ENCODE results near the gene SLCO2B1. TPM values are rescaled to one million over a fixed set of nuclear protein-coding genes. Genes with fewer than 3 reads are reported as not detected.

Gene SLCO2B1
- total RNA-seq, 1 experiment from 2014 or later, result 1.0 TPM

GRCh38 chr11:75145196-75145971, 5.5 kb upstream of the SLCO2B1 start:
- H3K36me3 ChIP-seq (ENCODE audit: insufficient read depth, low read length, poor library complexity, severe bottlenecking), result no peaks in the 10 kb centered on the region
- ChIA-PET POLR2A (ENCODE audit: low non-redundant PET) (no interaction called here), CTCF (interaction anchor here (0.6 to 7.1 kb wide), 9 partner anchors 8 to 1057 kb away, joined by 3 to 178 read pairs (median 5); partner anchors contain the start of gene TPBGL)
- H3K27ac ChIP-seq (ENCODE audit: low read depth, low read length, poor library complexity, severe bottlenecking), result no peak overlapping the region
- no peaks in the 10 kb centered on the region for H3K27me3 ChIP-seq (replicated peaks; ENCODE audit: insufficient read depth, low read depth, low read length, poor library complexity)
- H3K4me1 ChIP-seq (ENCODE audit: insufficient read depth, low read length, poor library complexity, severe bottlenecking), result peaks cover 12% of the 10 kb centered on the region
- BruUV-seq (replicated peaks), result no TSS peak
- H3K4me3 ChIP-seq (ENCODE audit: low read depth, low read length, poor library complexity, severe bottlenecking), result no peak overlapping the region
- no peaks in the 10 kb centered on the region for H3K9me3 ChIP-seq (ENCODE audit: low read depth, low read length, poor library complexity, severe bottlenecking)
- intact Hi-C loops (cut with micrococcal nuclease; ENCODE audit: unreplicated experiment), result loop anchor here (2.0 to 10.0 kb wide), 2 partner anchors 95 to 221 kb away; partner anchors contain the start of gene TPBGL
- DNase-seq (ENCODE audit: low spot score), result no peak
- no peak for TF ChIP-seq CTCF (conservative IDR thresholded peaks at IDR 0.05; ENCODE audit: low read depth, low read length)
- TF ChIP-seq EZH2 (IDR thresholded peaks at IDR 0.05; ENCODE audit: borderline replicate concordance, low read depth, low read length, poor library complexity, severe bottlenecking), result no peak

DNA sequence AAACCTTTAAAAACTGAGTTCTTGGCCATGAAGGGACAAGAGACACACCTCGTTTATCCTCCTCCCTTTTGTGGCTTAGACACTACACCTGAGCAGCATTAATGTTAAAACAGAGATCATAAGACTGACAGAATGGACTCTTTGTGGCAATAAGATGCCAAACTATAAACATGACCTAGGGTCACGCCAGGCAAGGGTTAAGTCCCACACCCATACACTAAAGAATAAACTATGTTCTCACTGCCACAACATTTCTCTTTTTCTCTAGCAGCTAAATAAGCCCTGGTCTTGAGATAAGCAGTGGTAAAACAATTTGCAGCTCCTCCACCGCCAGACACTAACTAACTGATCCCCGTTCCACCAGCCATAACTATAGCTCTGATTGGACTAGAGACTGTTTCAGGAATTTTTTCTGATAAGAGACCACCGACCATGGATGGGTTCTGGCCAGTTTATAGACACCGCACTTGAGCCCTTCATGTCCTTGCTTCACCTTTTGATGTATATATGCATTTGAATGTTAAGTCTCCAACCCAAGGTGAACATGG, 4.9 kb upstream of the SLCO2B1 start:
- intact Hi-C loops (cut with micrococcal nuclease; ENCODE audit: unreplicated experiment), result loop anchor here (2.0 to 10.0 kb wide), 2 partner anchors 95 to 221 kb away; partner anchors contain the start of gene TPBGL
- BruUV-seq (replicated peaks), result no TSS peak
- Histone ChIP-seq H3K4me1 (ENCODE audit: insufficient read depth, low read length, poor library complexity, severe bottlenecking) (peaks cover 12% of the 10 kb centered on the region), H3K27me3 (replicated peaks; ENCODE audit: insufficient read depth, low read depth, low read length, poor library complexity) (no peaks in the 10 kb centered on the region), H3K9me3 (ENCODE audit: low read depth, low read length, poor library complexity, severe bottlenecking) (no peaks in the 10 kb centered on the region), H3K4me3 (ENCODE audit: low read depth, low read length, poor library complexity, severe bottlenecking) (no peak overlapping the region), H3K27ac (ENCODE audit: low read depth, low read length, poor library complexity, severe bottlenecking) (no peak overlapping the region), H3K36me3 (ENCODE audit: insufficient read depth, low read length, poor library complexity, severe bottlenecking) (no peaks in the 10 kb centered on the region)
- ChIA-PET CTCF (interaction anchor here (2.8 to 7.1 kb wide), 3 partner anchors 59 to 103 kb away, joined by 16 to 178 read pairs (median 19); partner anchors contain the start of gene TPBGL), POLR2A (ENCODE audit: low non-redundant PET) (no interaction called here)
- TF ChIP-seq CTCF (conservative IDR thresholded peaks at IDR 0.05; ENCODE audit: low read depth, low read length) (no peak), EZH2 (IDR thresholded peaks at IDR 0.05; ENCODE audit: borderline replicate concordance, low read depth, low read length, poor library complexity, severe bottlenecking) (no peak)
- no peak for DNase-seq (ENCODE audit: low spot score)

GRCh38 chr11:75146711-75147110, 4.2 kb upstream of the SLCO2B1 start:
- H3K27me3 ChIP-seq (replicated peaks; ENCODE audit: insufficient read depth, low read depth, low read length, poor library complexity), result no peaks in the 10 kb centered on the region

More at GRCh38 chr11:75146711-75147110, 4.2 kb upstream of the SLCO2B1 start:
- POLR2A ChIA-PET (ENCODE audit: low non-redundant PET), result no interaction called here
- Histone ChIP-seq H3K4me1 (ENCODE audit: insufficient read depth, low read length, poor library complexity, severe bottlenecking) (peaks cover 12% of the 10 kb centered on the region), H3K9me3 (ENCODE audit: low read depth, low read length, poor library complexity, severe bottlenecking) (no peaks in the 10 kb centered on the region), H3K4me3 (ENCODE audit: low read depth, low read length, poor library complexity, severe bottlenecking) (no peak overlapping the region), H3K36me3 (ENCODE audit: insufficient read depth, low read length, poor library complexity, severe bottlenecking) (no peaks in the 10 kb centered on the region), H3K27ac (ENCODE audit: low read depth, low read length, poor library complexity, severe bottlenecking) (no peak overlapping the region)
- no peak for TF ChIP-seq CTCF (conservative IDR thresholded peaks at IDR 0.05; ENCODE audit: low read depth, low read length)
- no peak for TF ChIP-seq EZH2 (IDR thresholded peaks at IDR 0.05; ENCODE audit: borderline replicate concordance, low read depth, low read length, poor library complexity, severe bottlenecking)
- no peak for DNase-seq (ENCODE audit: low spot score)
- no TSS peak for BruUV-seq (replicated peaks)
- intact Hi-C loops (cut with micrococcal nuclease; ENCODE audit: unreplicated experiment), result loop anchor here (10.0 kb wide), 1 partner anchor 222 kb away; no protein-coding TSS in a partner anchor
- CTCF ChIA-PET, result interaction anchor here (2.8 to 7.1 kb wide), 3 partner anchors 59 to 102 kb away, joined by 16 to 178 read pairs (median 19); partner anchors contain the start of gene TPBGL

Measured in A673 (cell line).